ENCODE data around the gene C2CD4C. TPM values are rescaled to one million over a fixed set of nuclear protein-coding genes. Genes with fewer than 3 reads are reported as not detected.
"Not testable (repeated sequence)": the region's sequence is repeated elsewhere in the genome, so short reads cannot be mapped to it uniquely, and the experiment has no call there.

C2CD4C gene
- total RNA-seq, 1 donor from 2014 or later = 0.14 TPM

GRCh38 chr19:434152-434960 is 25.4 kb upstream of the C2CD4C start:
- Mint-ChIP-seq H3K9me3 (peaks cover 9% of the 10 kb centered on the region), H3K27ac (no peak overlapping the region), H3K4me1 (ENCODE audit: low read depth) (no peaks in the 10 kb centered on the region), H3K4me3 (ENCODE audit: low read depth) (no peak overlapping the region), H3K27me3 (ENCODE audit: low read depth) (no peaks in the 10 kb centered on the region), H3K36me3 (ENCODE audit: low read depth) (no peaks in the 10 kb centered on the region)
- intact Hi-C loops (cut with micrococcal nuclease) = no loop called here
- no peak for DNase-seq (ENCODE audit: low spot score)

- Mint-ChIP-seq H3K9me3 (peaks cover 9% of the 10 kb centered on the region), H3K4me3 (ENCODE audit: low read depth) (no peak overlapping the region), H3K4me1 (ENCODE audit: low read depth) (no peaks in the 10 kb centered on the region), H3K27ac (no peak overlapping the region), H3K27me3 (ENCODE audit: low read depth) (no peaks in the 10 kb centered on the region), H3K36me3 (ENCODE audit: low read depth) (no peaks in the 10 kb centered on the region)
- intact Hi-C loops (cut with micrococcal nuclease) = no loop called here
- DNase-seq (ENCODE audit: low spot score) = no peak
These were observed 21.8 kb upstream of the C2CD4C start for GRCh38 chr19:430701-431100.

- peaks cover 9% of the 10 kb centered on the region for H3K9me3 Mint-ChIP-seq
- intact Hi-C loops (cut with micrococcal nuclease) = no loop called here
- no peak overlapping the region for H3K27ac Mint-ChIP-seq
These were observed 19.2 kb upstream of the C2CD4C start for GRCh38 chr19:428149-428548.

GRCh38 chr19:427675-428074 is 18.7 kb upstream of the C2CD4C start:
- H3K27me3 Mint-ChIP-seq (ENCODE audit: low read depth); DNase-seq (ENCODE audit: low spot score); H3K4me3 Mint-ChIP-seq (ENCODE audit: low read depth); H3K36me3 Mint-ChIP-seq (ENCODE audit: low read depth); H3K27ac Mint-ChIP-seq; H3K9me3 Mint-ChIP-seq; H3K4me1 Mint-ChIP-seq (ENCODE audit: low read depth); intact Hi-C loops (cut with micrococcal nuclease): not testable (repeated sequence)

More at GRCh38 chr19:428149-428548, 19.2 kb upstream of the C2CD4C start:
- Mint-ChIP-seq H3K27me3 (ENCODE audit: low read depth) (no peaks in the 10 kb centered on the region), H3K4me3 (ENCODE audit: low read depth) (no peak overlapping the region), H3K4me1 (ENCODE audit: low read depth) (no peaks in the 10 kb centered on the region), H3K36me3 (ENCODE audit: low read depth) (no peaks in the 10 kb centered on the region)
- DNase-seq (ENCODE audit: low spot score) = no peak

GRCh38 chr19:426725-427445 is 17.9 kb upstream of the C2CD4C start:
- DNase-seq (ENCODE audit: low spot score) = no peak
- Mint-ChIP-seq H3K4me3 (ENCODE audit: low read depth) (no peak overlapping the region), H3K27ac (no peak overlapping the region), H3K36me3 (ENCODE audit: low read depth) (no peaks in the 10 kb centered on the region), H3K27me3 (ENCODE audit: low read depth) (no peaks in the 10 kb centered on the region), H3K9me3 (peaks cover 9% of the 10 kb centered on the region), H3K4me1 (ENCODE audit: low read depth) (no peaks in the 10 kb centered on the region)
- intact Hi-C loops (cut with micrococcal nuclease) = no loop called here

- Mint-ChIP-seq H3K4me3 (ENCODE audit: low read depth) (no peak overlapping the region), H3K4me1 (ENCODE audit: low read depth) (no peaks in the 10 kb centered on the region), H3K36me3 (ENCODE audit: low read depth) (no peaks in the 10 kb centered on the region), H3K27me3 (ENCODE audit: low read depth) (no peaks in the 10 kb centered on the region), H3K27ac (no peak overlapping the region), H3K9me3 (peaks cover 1% of the 10 kb centered on the region)
- intact Hi-C loops (cut with micrococcal nuclease) = no loop called here
- no peak for DNase-seq (ENCODE audit: low spot score)
These were observed 16.1 kb upstream of the C2CD4C start for GRCh38 chr19:425056-425455.

GRCh38 chr19:424546-424945 is 15.6 kb upstream of the C2CD4C start:
- Mint-ChIP-seq H3K9me3 (no peaks in the 10 kb centered on the region), H3K27me3 (ENCODE audit: low read depth) (no peaks in the 10 kb centered on the region), H3K4me3 (ENCODE audit: low read depth) (no peak overlapping the region), H3K36me3 (ENCODE audit: low read depth) (no peaks in the 10 kb centered on the region), H3K27ac (no peak overlapping the region), H3K4me1 (ENCODE audit: low read depth) (no peaks in the 10 kb centered on the region)
- DNase-seq (ENCODE audit: low spot score) = no peak
- intact Hi-C loops (cut with micrococcal nuclease) = no loop called here

GRCh38 chr19:423691-424466 is 14.9 kb upstream of the C2CD4C start:
- Mint-ChIP-seq H3K9me3 (no peaks in the 10 kb centered on the region), H3K4me3 (ENCODE audit: low read depth) (no peak overlapping the region), H3K27ac (no peak overlapping the region), H3K27me3 (ENCODE audit: low read depth) (no peaks in the 10 kb centered on the region), H3K36me3 (ENCODE audit: low read depth) (no peaks in the 10 kb centered on the region), H3K4me1 (ENCODE audit: low read depth) (no peaks in the 10 kb centered on the region)
- intact Hi-C loops (cut with micrococcal nuclease) = no loop called here
- no peak for DNase-seq (ENCODE audit: low spot score)

GRCh38 chr19:422917-423226 is 13.9 kb upstream of the C2CD4C start:
- H3K4me3 Mint-ChIP-seq (ENCODE audit: low read depth); H3K27ac Mint-ChIP-seq; H3K27me3 Mint-ChIP-seq (ENCODE audit: low read depth); H3K4me1 Mint-ChIP-seq (ENCODE audit: low read depth); H3K9me3 Mint-ChIP-seq; intact Hi-C loops (cut with micrococcal nuclease); H3K36me3 Mint-ChIP-seq (ENCODE audit: low read depth); DNase-seq (ENCODE audit: low spot score): not testable (repeated sequence)

- Mint-ChIP-seq H3K4me1 (ENCODE audit: low read depth) (no peaks in the 10 kb centered on the region), H3K27ac (no peak overlapping the region), H3K9me3 (no peaks in the 10 kb centered on the region), H3K36me3 (ENCODE audit: low read depth) (no peaks in the 10 kb centered on the region), H3K27me3 (ENCODE audit: low read depth) (no peaks in the 10 kb centered on the region), H3K4me3 (ENCODE audit: low read depth) (no peak overlapping the region)
- intact Hi-C loops (cut with micrococcal nuclease) = no loop called here
- DNase-seq (ENCODE audit: low spot score) = no peak
These were observed 13.4 kb upstream of the C2CD4C start for GRCh38 chr19:422213-422916.

- no peaks in the 10 kb centered on the region for H3K4me1 Mint-ChIP-seq (ENCODE audit: low read depth)
- intact Hi-C loops (cut with micrococcal nuclease) = no loop called here
- no peak overlapping the region for H3K4me3 Mint-ChIP-seq (ENCODE audit: low read depth)
- H3K36me3 Mint-ChIP-seq (ENCODE audit: low read depth) = no peaks in the 10 kb centered on the region
- no peak for DNase-seq (ENCODE audit: low spot score)
- no peak overlapping the region for H3K27ac Mint-ChIP-seq
- H3K27me3 Mint-ChIP-seq (ENCODE audit: low read depth) = no peaks in the 10 kb centered on the region
- H3K9me3 Mint-ChIP-seq = no peaks in the 10 kb centered on the region
These were observed 11.0 kb upstream of the C2CD4C start for GRCh38 chr19:419721-420515.
